D721Med (cell line): Measurements from ENCODE around the gene UACA.

Experiments
- DNase-seq: peaks from one replicate; pipeline ENCODE4 v3.0.0; 2011; ENCODE audit warnings: low spot score; ENCODE audit not compliant: insufficient read length
- FAIRE-seq: peaks from 2 replicates; lab custom pipeline; 2011; peaks lifted over from hg19 to GRCh38; lab: Jason Lieb, UNC
- TF ChIP-seq, protein P1 (sequence below): IDR thresholded peaks from 2 replicates; pipeline ENCODE4 v1.5.1; 2012; ENCODE audit warnings: mild to moderate bottlenecking, control low read depth; ENCODE audit not compliant: insufficient read depth; ENCODE audit errors: missing control alignments

The UACA gene

DNA sequence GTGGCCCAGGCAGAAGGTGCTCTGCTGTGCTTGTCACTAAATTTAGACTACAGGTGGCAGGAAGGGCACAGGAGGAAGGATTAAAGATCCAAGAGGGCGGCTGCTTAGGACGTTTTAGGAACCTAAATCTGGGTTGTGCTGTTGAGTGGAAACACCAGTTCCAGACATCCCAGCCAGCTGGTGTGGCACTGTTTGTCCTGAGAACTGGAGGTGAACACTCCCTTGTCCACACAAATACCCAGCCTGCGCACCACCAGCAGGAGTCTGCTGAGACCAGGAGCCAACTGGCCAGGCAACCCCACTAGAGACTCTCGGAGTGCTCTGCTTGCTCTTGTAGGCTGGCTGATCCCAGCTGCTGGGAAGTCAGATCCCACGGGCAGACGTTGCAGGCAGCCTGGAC, 30.3 kb upstream of the UACA start:
- no peak for DNase-seq
- FAIRE-seq, result no peak
- TF ChIP-seq, protein P1, sequence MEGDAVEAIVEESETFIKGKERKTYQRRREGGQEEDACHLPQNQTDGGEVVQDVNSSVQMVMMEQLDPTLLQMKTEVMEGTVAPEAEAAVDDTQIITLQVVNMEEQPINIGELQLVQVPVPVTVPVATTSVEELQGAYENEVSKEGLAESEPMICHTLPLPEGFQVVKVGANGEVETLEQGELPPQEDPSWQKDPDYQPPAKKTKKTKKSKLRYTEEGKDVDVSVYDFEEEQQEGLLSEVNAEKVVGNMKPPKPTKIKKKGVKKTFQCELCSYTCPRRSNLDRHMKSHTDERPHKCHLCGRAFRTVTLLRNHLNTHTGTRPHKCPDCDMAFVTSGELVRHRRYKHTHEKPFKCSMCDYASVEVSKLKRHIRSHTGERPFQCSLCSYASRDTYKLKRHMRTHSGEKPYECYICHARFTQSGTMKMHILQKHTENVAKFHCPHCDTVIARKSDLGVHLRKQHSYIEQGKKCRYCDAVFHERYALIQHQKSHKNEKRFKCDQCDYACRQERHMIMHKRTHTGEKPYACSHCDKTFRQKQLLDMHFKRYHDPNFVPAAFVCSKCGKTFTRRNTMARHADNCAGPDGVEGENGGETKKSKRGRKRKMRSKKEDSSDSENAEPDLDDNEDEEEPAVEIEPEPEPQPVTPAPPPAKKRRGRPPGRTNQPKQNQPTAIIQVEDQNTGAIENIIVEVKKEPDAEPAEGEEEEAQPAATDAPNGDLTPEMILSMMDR, result no peak

DNA sequence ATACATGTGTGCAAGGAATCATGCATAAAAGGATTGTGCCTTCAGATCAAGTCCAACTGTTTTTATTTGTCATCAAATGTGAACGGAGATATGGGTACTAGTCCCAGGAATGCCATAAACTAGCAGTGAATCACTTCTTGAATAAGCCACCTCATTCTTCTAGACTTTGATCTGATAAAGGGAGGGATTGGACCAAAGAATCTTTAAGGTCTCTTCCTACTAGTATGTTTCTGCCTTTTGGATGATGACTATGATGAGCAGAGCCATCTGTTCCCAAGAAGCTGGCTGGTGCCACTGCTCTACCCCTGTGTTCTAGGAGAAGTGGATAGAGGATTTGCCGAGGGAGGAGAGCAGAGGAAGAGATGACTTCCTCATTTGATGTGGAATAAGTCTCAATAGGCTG, 28.8 kb upstream of the UACA start:
- TF ChIP-seq, protein P1, result no peak
- FAIRE-seq (no peak), DNase-seq (no peak)

DNA sequence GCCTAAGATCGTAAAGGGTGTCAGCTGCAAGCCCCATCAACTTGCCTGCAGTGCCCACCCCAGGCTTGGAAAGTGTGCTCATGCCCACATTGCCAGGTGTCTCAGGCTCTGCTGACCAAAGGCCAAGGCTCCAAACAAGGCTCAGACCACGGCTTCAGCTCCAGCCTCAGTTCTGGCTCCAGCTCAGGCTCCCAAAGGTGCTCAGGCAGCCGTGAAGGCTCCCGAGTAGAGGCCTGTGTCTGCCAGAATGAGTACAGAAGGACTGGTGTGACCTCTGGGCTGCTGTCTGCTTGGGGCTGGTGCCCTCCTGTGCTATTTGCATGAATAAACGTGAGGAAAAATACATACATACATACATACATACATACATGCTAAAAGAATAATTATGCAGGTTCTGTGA, 27.9 kb upstream of the UACA start:
- DNase-seq (no peak), FAIRE-seq (no peak)
- TF ChIP-seq, protein P1, result no peak

DNA sequence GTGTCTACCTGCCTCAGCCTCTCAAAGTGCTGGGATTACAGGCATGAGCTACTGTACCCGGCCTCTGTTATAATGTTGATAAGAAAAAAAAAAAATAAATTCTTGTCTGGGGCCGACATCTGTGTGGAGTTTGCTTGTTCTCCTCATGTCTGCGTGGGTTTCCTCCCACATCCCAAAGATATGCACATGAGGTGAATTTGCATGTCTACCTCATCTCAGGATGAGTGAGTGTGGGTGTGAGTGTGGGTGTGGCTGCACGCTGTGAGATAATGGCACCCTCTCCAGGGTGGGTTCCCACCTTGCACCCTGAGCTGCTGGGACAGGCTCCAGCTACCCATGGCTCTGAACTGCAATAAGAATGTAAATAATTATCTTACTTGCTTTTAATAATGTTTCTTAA, 25.9 kb upstream of the UACA start:
- TF ChIP-seq, protein P1, result no peak
- DNase-seq, result no peak
- no peak for FAIRE-seq

DNA sequence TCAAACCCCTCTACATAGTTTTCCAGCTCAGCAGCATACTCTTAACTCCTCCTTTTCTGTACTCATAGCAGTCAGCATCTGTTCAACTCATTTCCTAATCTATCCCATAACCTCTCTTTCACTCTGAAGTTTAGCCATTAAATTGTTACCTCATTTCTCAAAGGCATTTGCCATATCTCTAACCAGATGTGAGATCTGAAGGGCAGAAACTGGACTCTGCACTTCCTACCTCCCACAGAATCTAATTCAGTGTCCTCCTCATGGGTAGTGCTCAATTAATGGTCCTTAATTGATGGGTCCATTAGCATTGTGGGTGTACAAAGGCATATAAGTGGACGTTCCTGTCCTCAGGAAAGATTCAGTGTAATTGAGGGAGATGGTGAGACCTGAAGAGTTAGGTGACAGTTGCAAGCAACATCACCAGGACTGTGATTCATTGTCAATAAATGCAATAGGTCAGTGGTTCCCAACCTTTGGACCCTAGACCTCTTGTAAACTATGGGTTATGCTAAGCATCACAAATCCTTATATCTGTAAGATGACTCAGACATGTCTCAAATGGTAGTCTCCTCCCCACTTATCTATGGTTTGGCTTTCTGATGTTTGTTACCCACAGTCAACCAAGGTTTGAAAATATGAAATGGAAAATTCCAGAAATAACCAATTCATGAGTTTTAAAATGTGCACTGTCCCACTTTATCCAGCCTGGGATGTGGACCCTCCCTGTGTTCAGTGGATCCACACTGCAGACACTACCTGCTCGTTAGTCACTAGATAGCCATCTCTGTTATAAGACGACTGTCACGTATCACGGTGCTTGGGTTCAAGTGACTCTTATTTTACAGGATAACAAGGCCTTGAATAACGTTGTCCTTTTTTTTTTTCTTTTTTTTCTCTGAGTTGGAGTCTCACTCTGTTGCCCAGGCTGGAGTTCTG, 25.0 kb upstream of the UACA start:
- DNase-seq (no peak), FAIRE-seq (no peak)
- TF ChIP-seq, protein P1, result no peak

DNA sequence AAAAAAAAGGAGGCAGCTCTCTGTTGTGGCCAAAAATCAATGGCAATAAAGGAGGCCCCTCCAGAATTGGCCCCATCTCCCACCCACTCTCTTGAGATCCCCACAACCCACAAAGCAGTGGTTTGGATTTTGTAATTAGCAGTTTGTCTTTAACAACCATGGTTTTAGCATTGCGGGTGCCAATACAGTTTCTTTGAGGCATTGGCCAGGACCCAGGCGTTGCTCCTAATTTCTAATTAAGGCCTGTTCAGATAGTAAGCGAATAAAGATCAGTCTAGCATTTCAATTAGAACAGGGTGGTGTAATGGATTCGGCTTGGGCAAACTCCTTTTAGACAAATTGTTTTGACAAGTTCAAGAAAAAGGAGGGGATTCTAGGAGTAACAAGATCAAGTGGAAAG, 23.6 kb upstream of the UACA start:
- DNase-seq, result no peak
- TF ChIP-seq, protein P1, result no peak
- no peak for FAIRE-seq

DNA sequence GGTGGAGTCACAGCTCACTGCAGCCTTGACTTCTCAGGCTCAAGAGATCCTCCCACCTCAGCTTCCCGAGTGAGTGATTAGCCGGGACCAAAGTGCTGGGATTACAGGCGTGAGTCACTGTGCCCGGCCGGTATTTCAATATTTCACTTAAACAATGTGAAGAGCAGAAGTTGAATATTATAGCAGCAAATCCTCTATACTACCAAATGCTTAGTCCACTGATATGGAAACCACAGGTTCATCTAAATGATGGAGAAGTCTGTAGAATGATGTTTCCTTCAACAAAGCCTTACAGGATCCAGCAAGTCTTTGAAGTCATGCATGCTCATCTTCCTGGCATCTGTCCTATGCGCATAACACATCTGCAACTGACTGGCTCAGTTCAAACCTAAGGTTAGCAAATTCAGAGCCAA, 20.3 kb upstream of the UACA start:
- no peak for DNase-seq

More for the DNA sequence above, 20.3 kb upstream of the UACA start:
- no peak for FAIRE-seq
- TF ChIP-seq, protein P1, result no peak
